H1 (cell line): ENCODE measurements around the gene FGF1. TPM values are rescaled to one million over a fixed set of nuclear protein-coding genes. Genes with fewer than 3 reads are reported as not detected.

Experiments
- CTCF ChIA-PET: fragments of 300-600 bp; sonication (Branson Sonifier 250); formaldehyde crosslinking; loops from one replicate; lab custom pipeline; 2021; ENCODE audit not compliant: partially characterized antibody; lab: Charles Lee
- POLR2A ChIA-PET: fragments of 300-600 bp; sonication (Branson Sonifier 250); formaldehyde crosslinking; loops from one replicate; lab custom pipeline; 2021; ENCODE audit warnings: inconsistent platforms; ENCODE audit not compliant: partially characterized antibody; lab: Charles Lee
- DNase-seq, 2 experiments: peaks; one replicate each; pipeline versions ENCODE4 v3.0.0 to v3.0.0-alpha.2; 2010 to 2022; ENCODE audit warnings: low spot score in 2 of 2, low read depth in 1 of 2, mixed read lengths in 1 of 2
- FAIRE-seq: peaks from 2 replicates; lab custom pipeline; 2011; peaks lifted over from hg19 to GRCh38; lab: Jason Lieb, UNC
- H2AFZ ChIP-seq: 2 replicates; pipeline ENCODE4 v1.8.1; 2012; ENCODE audit warnings: low read length, inconsistent platforms
- H2AK5ac ChIP-seq: 2 replicates; pipeline ENCODE4 v1.6.1; 2013; ENCODE audit warnings: low read depth, low read length
- H2BK120ac ChIP-seq: replicated peaks from 2 replicates; pipeline ENCODE3; 2013; ENCODE audit warnings: low read depth, low read length, inconsistent platforms
- H2BK12ac ChIP-seq: 2 replicates; pipeline ENCODE4 v1.6.1; 2013; ENCODE audit warnings: low read depth, low read length
- H2BK15ac ChIP-seq: 2 replicates; pipeline ENCODE4 v1.6.1; 2013; ENCODE audit warnings: low read length
- H2BK20ac ChIP-seq: 2 replicates; pipeline ENCODE4 v1.6.1; 2013; ENCODE audit warnings: low read length
- H2BK5ac ChIP-seq: 2 replicates; pipeline ENCODE4 v1.6.1; 2013; ENCODE audit warnings: low read depth, low read length
- H3K14ac ChIP-seq: 2 replicates; pipeline ENCODE4 v1.6.1; 2013; ENCODE audit warnings: inconsistent platforms; ENCODE audit not compliant: insufficient read length
- H3K18ac ChIP-seq: 2 replicates; pipeline ENCODE4 v1.6.1; 2013; ENCODE audit warnings: low read length; ENCODE audit errors: extremely low read depth
- H3K23ac ChIP-seq: 2 replicates; pipeline ENCODE4 v1.6.1; 2013; ENCODE audit warnings: inconsistent platforms; ENCODE audit not compliant: insufficient read length
- H3K23me2 ChIP-seq: 2 replicates; pipeline ENCODE4 v1.6.1; 2013; ENCODE audit warnings: low read depth, low read length
- H3K27ac ChIP-seq: 2 replicates; pipeline ENCODE4 v1.6.1; 2011; ENCODE audit warnings: low read depth, low read length, inconsistent platforms
- H3K27me3 ChIP-seq, 4 experiments: replicated peaks in 1 of 4; 1 replicate in 1 of 4; 2 replicates in 3 of 4; pipeline versions ENCODE4 v1.6.1 to v1.8.1; 2011 to 2013; ENCODE audit warnings: low read length in 3 of 4, mild to moderate bottlenecking in 3 of 4, inconsistent platforms in 2 of 4, mixed read lengths in 2 of 4, moderate library complexity in 1 of 4; ENCODE audit not compliant: control insufficient read depth in 3 of 4, insufficient read depth in 3 of 4; ENCODE audit errors: extremely low read depth in 1 of 4
- H3K36me3 ChIP-seq, 4 experiments: 2 replicates each; pipeline versions ENCODE4 v1.6.1 to v1.8.1; 2011 to 2013; ENCODE audit warnings: mild to moderate bottlenecking in 4 of 4, low read length in 3 of 4, moderate library complexity in 2 of 4, control low read depth in 1 of 4, inconsistent platforms in 1 of 4; ENCODE audit not compliant: insufficient read depth in 4 of 4, control insufficient read depth in 2 of 4
- H3K4ac ChIP-seq: replicated peaks from 2 replicates; pipeline ENCODE3; 2013; ENCODE audit warnings: low read length, low read depth, mixed read lengths, inconsistent platforms; ENCODE audit not compliant: insufficient read length
- H3K4me1 ChIP-seq, 4 experiments: replicated peaks in 1 of 4; 1 replicate in 1 of 4; 2 replicates in 3 of 4; pipeline versions ENCODE4 v1.6.1 to v1.8.1; 2011 to 2013; ENCODE audit warnings: low read length in 3 of 4, inconsistent platforms in 2 of 4, mixed read lengths in 1 of 4; ENCODE audit not compliant: insufficient read depth in 4 of 4, control insufficient read depth in 3 of 4
- H3K4me2 ChIP-seq, 2 experiments: 2 replicates each; pipeline versions ENCODE4 v1.6.1 to v1.8.1; 2011 to 2013; ENCODE audit warnings: low read depth in 2 of 2, low read length in 2 of 2, control low read depth in 1 of 2, inconsistent platforms in 1 of 2, mild to moderate bottlenecking in 1 of 2; ENCODE audit not compliant: insufficient read depth in 1 of 2
- H3K4me3 ChIP-seq, 4 experiments: fragments of 200-600, 300-600 bp in 1 of 4; sonication (generic), shearing (Covaris generic), sonication (Bioruptor Twin) in 1 of 4; 2 replicates each; pipeline versions ENCODE4 v1.5.1 to v1.8.1; 2011 to 2016; ENCODE audit warnings: low read length in 4 of 4, low read depth in 3 of 4, control low read depth in 2 of 4, inconsistent platforms in 2 of 4, mild to moderate bottlenecking in 2 of 4, mixed read lengths in 1 of 4, moderate library complexity in 1 of 4; ENCODE audit not compliant: insufficient read depth in 2 of 4; ENCODE audit errors: extremely low read depth in 1 of 4
- H3K56ac ChIP-seq: replicated peaks from 2 replicates; pipeline ENCODE3; 2013; ENCODE audit warnings: low read depth, mild to moderate bottlenecking, mixed read lengths, low read length, inconsistent platforms; ENCODE audit not compliant: insufficient read length
- H3K79me1 ChIP-seq: 2 replicates; pipeline ENCODE4 v1.6.1; 2013; ENCODE audit warnings: low read depth, low read length, control low read depth
- H3K79me2 ChIP-seq, 2 experiments: 2 replicates each; pipeline versions ENCODE4 v1.6.1 to v1.8.1; 2012 to 2013; ENCODE audit warnings: low read length in 2 of 2, mild to moderate bottlenecking in 2 of 2, inconsistent platforms in 1 of 2; ENCODE audit not compliant: insufficient read depth in 2 of 2, control insufficient read depth in 1 of 2
- H3K9ac ChIP-seq, 4 experiments: replicated peaks in 1 of 4; 1 replicate in 1 of 4; 2 replicates in 3 of 4; pipeline versions ENCODE4 v1.6.1 to v1.8.1; 2011 to 2013; ENCODE audit warnings: low read depth in 3 of 4, low read length in 3 of 4, control low read depth in 2 of 4, mild to moderate bottlenecking in 2 of 4, moderate library complexity in 2 of 4, inconsistent platforms in 1 of 4; ENCODE audit errors: extremely low read depth in 1 of 4
- H3K9me3 ChIP-seq, 2 experiments: 2 replicates each; pipeline versions ENCODE4 v1.6.1 to v1.8.1; 2012 to 2013; ENCODE audit warnings: mild to moderate bottlenecking in 2 of 2, moderate library complexity in 2 of 2, control low read depth in 1 of 2, inconsistent platforms in 1 of 2, low read depth in 1 of 2, low read length in 1 of 2, mixed read lengths in 1 of 2; ENCODE audit not compliant: insufficient read depth in 2 of 2
- H4K20me1 ChIP-seq, 2 experiments: replicated peaks in 1 of 2; 2 replicates each; pipeline versions ENCODE3 to v1.8.1; 2011 to 2013; ENCODE audit warnings: inconsistent platforms in 2 of 2, low read length in 2 of 2, mild to moderate bottlenecking in 1 of 2; ENCODE audit not compliant: insufficient read depth in 2 of 2, control insufficient read depth in 1 of 2
- H4K5ac ChIP-seq: 2 replicates; pipeline ENCODE4 v1.6.1; 2013; ENCODE audit warnings: low read length, low read depth, mixed read lengths, inconsistent platforms; ENCODE audit not compliant: insufficient read length
- H4K8ac ChIP-seq: 2 replicates; pipeline ENCODE4 v1.8.0; 2013; ENCODE audit warnings: mild to moderate bottlenecking, moderate library complexity, low read length, inconsistent platforms; ENCODE audit not compliant: insufficient read depth; ENCODE audit errors: extremely low read depth
- H4K91ac ChIP-seq: replicated peaks from 2 replicates; pipeline ENCODE3; 2013; ENCODE audit warnings: low read length, mixed read lengths, inconsistent platforms; ENCODE audit not compliant: insufficient read length
- ATF2 ChIP-seq: IDR thresholded peaks from 2 replicates; pipeline ENCODE4 v1.6.1; 2012; ENCODE audit warnings: low read length, inconsistent platforms
- CEBPB ChIP-seq: IDR thresholded peaks from 2 replicates; pipeline ENCODE4 v1.6.1; 2012; ENCODE audit warnings: low read depth, low read length
- CHD2 ChIP-seq: IDR thresholded peaks from 2 replicates; pipeline ENCODE4 v1.6.1; 2012; ENCODE audit warnings: low read length, improper control_type of control experiment
- E2F6 ChIP-seq: IDR thresholded peaks from 2 replicates; pipeline ENCODE4 v1.6.1; 2012; ENCODE audit warnings: inconsistent platforms
- JUN ChIP-seq: IDR thresholded peaks from 2 replicates; pipeline ENCODE4 v1.6.1; 2011; ENCODE audit warnings: low read depth, mild to moderate bottlenecking, improper control_type of control experiment, low read length
- JUND ChIP-seq: IDR thresholded peaks from 2 replicates; pipeline ENCODE4 v1.6.1; 2011; ENCODE audit warnings: mild to moderate bottlenecking, improper control_type of control experiment, low read length
- NANOG ChIP-seq: IDR thresholded peaks from 2 replicates; pipeline ENCODE4 v1.6.1; 2011; ENCODE audit warnings: low read length, low read depth, mild to moderate bottlenecking, inconsistent platforms; ENCODE audit not compliant: insufficient read depth, poor library complexity, severe bottlenecking
- RXRA ChIP-seq: IDR thresholded peaks from 2 replicates; pipeline ENCODE4 v1.6.1; 2011; ENCODE audit warnings: low read depth, mild to moderate bottlenecking, low read length, moderate library complexity; ENCODE audit not compliant: insufficient read depth
- SP1 ChIP-seq: IDR thresholded peaks from 2 replicates; pipeline ENCODE4 v1.6.1; 2011; ENCODE audit warnings: low read depth, low read length
- SP2 ChIP-seq: IDR thresholded peaks from 2 replicates; pipeline ENCODE4 v1.6.1; 2012; ENCODE audit warnings: mild to moderate bottlenecking, low read length, inconsistent platforms
- SRF ChIP-seq: IDR thresholded peaks from 2 replicates; pipeline ENCODE4 v1.6.1; 2011; ENCODE audit warnings: mild to moderate bottlenecking, low read depth, low read length, moderate library complexity
- WGBS, 2 experiments: shearing (Covaris generic) in 1 of 2; methylation state at CpG; one replicate each; pipeline versions ENCODE4 v1.1.6 to v1.1.7; 2013 to 2015; ENCODE audit warnings: low lambda C conversion rate in 2 of 2, mixed read lengths in 2 of 2, inconsistent platforms in 1 of 2, low coverage in 1 of 2, missing lambda C conversion rate in 1 of 2; ENCODE audit not compliant: insufficient replicate concordance in 2 of 2, insufficient coverage in 1 of 2, insufficient read length in 1 of 2; ENCODE audit errors: extremely low coverage in 1 of 2, missing lambda C conversion rate in 1 of 2; 5-methylcytosine and 5-hydroxymethylcytosine counted together
- polyA plus RNA-seq, 7 experiments: library from polyadenylated mRNA; depleted of rRNA in 3 of 7; stranded (reverse) in 5 of 7; unstranded in 2 of 7; fragments of >200 nt in 5 of 7; fragments of 200-250 nt in 2 of 7; gene quantifications; 1 replicate in 5 of 7; 2 replicates in 1 of 7; 4 replicates in 1 of 7; pipeline versions ENCODE4 v1.2.1 to v1.2.3, GENCODE V29; 2011 to 2013; ENCODE audit warnings: missing spikeins in 2 of 7, mixed read lengths in 2 of 7
- total RNA-seq: library from RNA; stranded (reverse); fragmentation: NEBNext Ultra II Directional; extraction: Animal tissue kit (Norgen Biotek cat#: 25700); gene quantifications from 2 replicates; pipeline ENCODE4 v1.2.1, GENCODE V29; 2021

Gene FGF1
- total and polyA plus RNA-seq, 2 of the 8 experiments (the other 6 are each of a cell fraction or from before 2014, with no cell fraction given) = 0.30 to 0.50 TPM

GRCh38 chr5:142720641-142721271 is 34.9 kb upstream of the FGF1 start:
- Histone ChIP-seq H4K5ac (no peak overlapping the region), H3K14ac (no peak overlapping the region), H3K4me2 (no peak overlapping the region), H3K36me3 (no peaks in the 10 kb centered on the region; a peak in 1 of 8 replicates), H3K79me2 (no peaks in the 10 kb centered on the region), H3K23ac (no peak overlapping the region), H2BK20ac (no peak overlapping the region), H3K4ac (no peak overlapping the region), H4K91ac (no peak overlapping the region), H3K4me3 (no peak overlapping the region), H3K9me3 (no peaks in the 10 kb centered on the region), H3K23me2 (no peaks in the 10 kb centered on the region), H4K20me1 (no peaks in the 10 kb centered on the region), H3K79me1 (no peaks in the 10 kb centered on the region), H2BK12ac (no peak overlapping the region), H3K18ac (no peak overlapping the region), H3K4me1 (peaks cover 2 to 16% (median 11%) of the 10 kb centered on the region in 4 experiments), H2BK120ac (no peak overlapping the region), H2BK15ac (no peak overlapping the region), H3K9ac (no peak overlapping the region; a peak in 1 of 7 replicates), H2AK5ac (no peak overlapping the region), H3K56ac (no peak overlapping the region), H2AFZ (no peak overlapping the region), H2BK5ac (no peak overlapping the region), H4K8ac (no peak overlapping the region), H3K27me3 (no peaks in the 10 kb centered on the region; a peak in 1 of 7 replicates), H3K27ac (no peak overlapping the region)
- WGBS, 2 experiments = 90% methylated on average over 13 of the region's 13 CpGs; no CpG with 5 or more reads in 1 of the 2 experiments
- FAIRE-seq (no peak), DNase-seq (no peak)
- ChIA-PET POLR2A (interaction anchor here (1.2 kb wide), 1 partner anchor 7 kb away, joined by 3 read pairs; no protein-coding TSS in a partner anchor), CTCF (interaction anchor here (0.8 to 15.0 kb wide), 9 partner anchors 12 to 196 kb away, joined by 3 to 627 read pairs (median 6); partner anchors contain the start of gene ARHGAP26)
- TF ChIP-seq ATF2 (no peak), JUN (no peak), RXRA (no peak), E2F6 (no peak), SP2 (no peak), CHD2 (no peak), JUND (no peak), SRF (no peak), SP1 (no peak), CEBPB (no peak), NANOG (no peak)
